ENCODE data around the gene MAPKAP1. TPM values are rescaled to one million over a fixed set of nuclear protein-coding genes. Genes with fewer than 3 reads are reported as not detected.

The MAPKAP1 gene
- polyA plus RNA-seq, 1 donor (not counting 4 experiments of a cell fraction or from before 2014, with no cell fraction given) = 129 TPM

DNA sequence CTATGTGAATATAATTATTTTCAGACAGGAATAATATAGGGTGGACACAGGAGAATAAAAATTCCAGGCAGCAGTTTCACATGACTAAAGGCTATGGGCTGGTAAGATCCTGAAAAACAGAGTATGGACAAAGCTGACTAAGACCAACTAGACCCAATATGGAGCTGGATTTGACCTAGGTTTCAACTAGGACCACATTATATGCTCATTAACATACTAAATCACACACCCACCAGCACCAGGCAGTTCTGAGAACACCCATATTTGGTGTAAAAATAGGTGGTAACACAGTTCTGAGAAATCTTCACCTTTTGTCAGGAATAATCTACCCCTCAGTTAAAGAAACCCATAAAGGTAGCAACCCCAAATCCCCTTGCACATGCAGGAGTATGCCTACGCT, 64.7 kb downstream of the MAPKAP1 start:
- Histone ChIP-seq H3K4me1 (ENCODE audit: control insufficient read depth, extremely low read depth, insufficient read depth, low read length) (peaks cover 5% of the 10 kb centered on the region), H2AFZ (ENCODE audit: control insufficient read depth, low read length) (no peak overlapping the region), H3K79me2 (ENCODE audit: control insufficient read depth, insufficient read depth, low read length) (peaks cover 55% of the 10 kb centered on the region), H3K36me3 (ENCODE audit: control insufficient read depth in 2 of 2, extremely low read depth in 1 of 2, insufficient read depth in 2 of 2, low read length in 2 of 2) (peaks cover 0 to 3% of the 10 kb centered on the region in 2 experiments), H3K4me3 (ENCODE audit: control insufficient read depth in 2 of 3, extremely low read depth in 1 of 3, insufficient read depth in 2 of 3, low read depth in 1 of 3, low read length in 3 of 3) (no peak overlapping the region), H3K27me3 (ENCODE audit: control insufficient read depth, extremely low read depth, insufficient read depth, low read length) (no peaks in the 10 kb centered on the region), H3K27ac (ENCODE audit: control insufficient read depth, insufficient read depth, low read length) (no peak overlapping the region), H3K9me3 (ENCODE audit: control insufficient read depth, low read depth, low read length) (no peaks in the 10 kb centered on the region), H3K4me2 (ENCODE audit: control insufficient read depth, extremely low read depth, insufficient read depth, low read depth, low read length) (no peak overlapping the region), H3K9ac (ENCODE audit: control insufficient read depth, extremely low read depth, insufficient read depth, low read length) (no peak overlapping the region), H3K9me1 (ENCODE audit: control insufficient read depth, extremely low read depth, insufficient read depth, low read length) (no peaks in the 10 kb centered on the region), H4K20me1 (ENCODE audit: control insufficient read depth, extremely low read depth, insufficient read depth, low read length) (no peaks in the 10 kb centered on the region)
- no peak for FAIRE-seq
- dilution Hi-C loops (cut with MboI; ENCODE audit: extremely low pct_ligation_motif_present, low sequenced_read_pairs) = no loop called here
- TF ChIP-seq, protein P1, sequence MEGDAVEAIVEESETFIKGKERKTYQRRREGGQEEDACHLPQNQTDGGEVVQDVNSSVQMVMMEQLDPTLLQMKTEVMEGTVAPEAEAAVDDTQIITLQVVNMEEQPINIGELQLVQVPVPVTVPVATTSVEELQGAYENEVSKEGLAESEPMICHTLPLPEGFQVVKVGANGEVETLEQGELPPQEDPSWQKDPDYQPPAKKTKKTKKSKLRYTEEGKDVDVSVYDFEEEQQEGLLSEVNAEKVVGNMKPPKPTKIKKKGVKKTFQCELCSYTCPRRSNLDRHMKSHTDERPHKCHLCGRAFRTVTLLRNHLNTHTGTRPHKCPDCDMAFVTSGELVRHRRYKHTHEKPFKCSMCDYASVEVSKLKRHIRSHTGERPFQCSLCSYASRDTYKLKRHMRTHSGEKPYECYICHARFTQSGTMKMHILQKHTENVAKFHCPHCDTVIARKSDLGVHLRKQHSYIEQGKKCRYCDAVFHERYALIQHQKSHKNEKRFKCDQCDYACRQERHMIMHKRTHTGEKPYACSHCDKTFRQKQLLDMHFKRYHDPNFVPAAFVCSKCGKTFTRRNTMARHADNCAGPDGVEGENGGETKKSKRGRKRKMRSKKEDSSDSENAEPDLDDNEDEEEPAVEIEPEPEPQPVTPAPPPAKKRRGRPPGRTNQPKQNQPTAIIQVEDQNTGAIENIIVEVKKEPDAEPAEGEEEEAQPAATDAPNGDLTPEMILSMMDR (optimal IDR thresholded peaks at IDR 0.05 in 1 of 3, IDR thresholded peaks at IDR 0.05 in 1 of 3, conservative IDR thresholded peaks at IDR 0.05 in 1 of 3; ENCODE audit: extremely low read depth in 1 of 3, insufficient read depth in 2 of 3, low read length in 3 of 3) = no peak
- TF ChIP-seq EZH2 (IDR thresholded peaks at IDR 0.05; ENCODE audit: low read length) = no peak
- DNase-seq (ENCODE audit: low read depth, low spot score) = no peak

DNA sequence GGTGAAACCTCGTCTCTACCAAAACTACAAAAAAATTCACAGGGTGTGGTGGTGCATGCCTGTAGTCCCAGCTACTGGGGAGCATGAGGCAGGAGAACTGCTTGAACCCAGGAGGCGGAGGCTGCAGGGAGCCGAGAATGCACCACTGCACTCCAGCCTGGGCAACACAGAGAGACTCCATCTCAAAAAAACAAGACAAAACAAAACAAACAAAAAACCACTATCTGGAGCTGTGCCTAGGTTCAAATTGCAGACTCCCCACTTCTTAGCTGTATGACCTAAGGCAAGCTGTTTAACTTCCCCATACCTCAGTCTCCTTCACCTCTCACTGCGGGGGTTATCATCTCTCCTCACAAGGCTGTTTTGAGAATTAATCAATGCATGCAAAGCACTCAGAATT, 68.0 kb downstream of the MAPKAP1 start:
- no peak for TF ChIP-seq EZH2 (IDR thresholded peaks at IDR 0.05; ENCODE audit: low read length)
- TF ChIP-seq, protein P1 (optimal IDR thresholded peaks at IDR 0.05 in 1 of 3, IDR thresholded peaks at IDR 0.05 in 1 of 3, conservative IDR thresholded peaks at IDR 0.05 in 1 of 3; ENCODE audit: extremely low read depth in 1 of 3, insufficient read depth in 2 of 3, low read length in 3 of 3) = no peak
- no peak overlapping the region for H3K9ac ChIP-seq (ENCODE audit: control insufficient read depth, extremely low read depth, insufficient read depth, low read length)
- no peak for FAIRE-seq
- peaks cover 3% of the 10 kb centered on the region for H3K9me1 ChIP-seq (ENCODE audit: control insufficient read depth, extremely low read depth, insufficient read depth, low read length)
- no peak overlapping the region for H3K4me2 ChIP-seq (ENCODE audit: control insufficient read depth, extremely low read depth, insufficient read depth, low read depth, low read length)
- H3K4me3 ChIP-seq (ENCODE audit: control insufficient read depth in 2 of 3, extremely low read depth in 1 of 3, insufficient read depth in 2 of 3, low read depth in 1 of 3, low read length in 3 of 3) = no peak overlapping the region
- peaks cover 10% of the 10 kb centered on the region for H3K4me1 ChIP-seq (ENCODE audit: control insufficient read depth, extremely low read depth, insufficient read depth, low read length)
- H2AFZ ChIP-seq (ENCODE audit: control insufficient read depth, low read length) = no peak overlapping the region
- H3K36me3 ChIP-seq (ENCODE audit: control insufficient read depth in 2 of 2, extremely low read depth in 1 of 2, insufficient read depth in 2 of 2, low read length in 2 of 2) = peaks cover 0 to 2% of the 10 kb centered on the region in 2 experiments
- H4K20me1 ChIP-seq (ENCODE audit: control insufficient read depth, extremely low read depth, insufficient read depth, low read length) = peaks cover 9% of the 10 kb centered on the region
- no peak overlapping the region for H3K27ac ChIP-seq (ENCODE audit: control insufficient read depth, insufficient read depth, low read length)
- no peak for DNase-seq (ENCODE audit: low read depth, low spot score)
- dilution Hi-C loops (cut with MboI; ENCODE audit: extremely low pct_ligation_motif_present, low sequenced_read_pairs) = no loop called here
- H3K79me2 ChIP-seq (ENCODE audit: control insufficient read depth, insufficient read depth, low read length) = peaks cover 62% of the 10 kb centered on the region
- no peaks in the 10 kb centered on the region for H3K27me3 ChIP-seq (ENCODE audit: control insufficient read depth, extremely low read depth, insufficient read depth, low read length)
- no peaks in the 10 kb centered on the region for H3K9me3 ChIP-seq (ENCODE audit: control insufficient read depth, low read depth, low read length)

All from keratinocyte (primary cell).